HG03064 (cell line): Measurements from ENCODE around the gene CIRBP.

ENCODE experiments used
- ATAC-seq: cut with Tn5 transposase; IDR thresholded peaks from one replicate; pipeline ENCODE4 v1.9.1; 2021; ENCODE audit warnings: low read depth; ENCODE audit not compliant: unreplicated experiment

The CIRBP gene

DNA sequence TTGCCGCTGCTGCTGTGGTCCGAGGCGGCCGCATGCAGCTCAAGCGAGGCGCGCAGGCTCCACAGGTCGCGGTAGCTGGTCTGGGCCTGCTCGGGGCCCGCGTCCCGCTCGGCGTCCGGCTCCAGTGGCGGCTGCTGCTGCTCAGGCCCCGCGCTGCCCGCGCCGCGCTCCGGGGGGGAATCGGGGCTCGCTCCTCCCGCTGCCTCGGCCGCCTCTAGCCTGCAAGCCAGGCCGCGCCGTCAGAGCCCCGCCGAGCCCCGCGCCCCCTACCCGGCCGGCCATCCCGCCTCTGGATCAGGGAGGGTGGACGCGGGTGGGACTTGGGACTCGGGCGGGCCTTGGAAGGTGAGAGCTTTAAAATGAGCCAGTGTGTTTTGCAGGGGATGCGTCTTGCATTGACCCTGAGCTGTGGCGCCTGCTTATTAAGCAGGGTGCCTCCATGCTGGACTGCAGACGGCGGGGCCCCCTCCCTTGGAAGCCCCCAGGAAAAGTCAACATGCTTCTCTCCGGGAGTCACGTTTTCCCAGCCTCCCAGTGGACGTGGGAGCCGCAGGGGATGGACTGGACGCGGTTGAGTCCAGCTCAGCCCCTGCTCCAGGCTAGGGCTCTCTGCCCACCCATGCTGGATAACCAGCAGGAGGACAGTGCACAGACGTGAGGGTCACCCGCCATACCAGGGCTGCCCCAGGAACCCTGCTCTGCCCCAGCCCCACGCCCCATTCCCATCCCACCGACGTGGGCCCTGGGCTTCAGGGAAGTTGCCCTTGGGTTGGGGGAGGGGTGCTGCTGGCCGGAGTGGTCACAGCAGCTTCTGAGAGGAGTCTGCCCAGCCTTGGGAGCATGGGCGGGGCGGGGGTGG is 39.0 kb upstream of the CIRBP start:
- no peak for ATAC-seq

GRCh38 chr19:1230783-1231489 is 38.2 kb upstream of the CIRBP start:
- ATAC-seq, result no peak

- no peak for ATAC-seq
Observed at GRCh38 chr19:1231729-1232637, 37.1 kb upstream of the CIRBP start.

DNA sequence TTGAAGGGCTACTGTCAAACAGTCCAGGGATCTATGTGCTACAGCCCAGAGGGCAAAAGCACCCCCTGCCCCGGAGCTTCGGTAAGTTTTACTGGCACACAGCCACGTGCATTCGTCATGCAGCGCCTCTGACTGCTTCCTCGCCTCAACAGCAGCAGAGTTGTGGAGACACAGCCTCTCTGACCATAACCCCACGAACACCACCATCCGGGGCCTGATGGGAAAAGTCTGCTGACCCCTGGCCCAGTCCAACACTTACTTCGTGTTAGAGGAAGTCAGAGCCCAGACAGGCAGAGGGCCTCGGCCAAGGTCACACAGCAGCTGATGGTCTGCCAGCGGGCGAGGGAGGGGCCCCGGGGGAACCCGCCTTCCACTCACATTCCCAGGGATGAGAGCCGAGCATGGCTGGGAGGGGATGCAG is 36.5 kb upstream of the CIRBP start:
- no peak for ATAC-seq

- no peak for ATAC-seq
Observed at GRCh38 chr19:1233115-1233667, 35.9 kb upstream of the CIRBP start.

DNA sequence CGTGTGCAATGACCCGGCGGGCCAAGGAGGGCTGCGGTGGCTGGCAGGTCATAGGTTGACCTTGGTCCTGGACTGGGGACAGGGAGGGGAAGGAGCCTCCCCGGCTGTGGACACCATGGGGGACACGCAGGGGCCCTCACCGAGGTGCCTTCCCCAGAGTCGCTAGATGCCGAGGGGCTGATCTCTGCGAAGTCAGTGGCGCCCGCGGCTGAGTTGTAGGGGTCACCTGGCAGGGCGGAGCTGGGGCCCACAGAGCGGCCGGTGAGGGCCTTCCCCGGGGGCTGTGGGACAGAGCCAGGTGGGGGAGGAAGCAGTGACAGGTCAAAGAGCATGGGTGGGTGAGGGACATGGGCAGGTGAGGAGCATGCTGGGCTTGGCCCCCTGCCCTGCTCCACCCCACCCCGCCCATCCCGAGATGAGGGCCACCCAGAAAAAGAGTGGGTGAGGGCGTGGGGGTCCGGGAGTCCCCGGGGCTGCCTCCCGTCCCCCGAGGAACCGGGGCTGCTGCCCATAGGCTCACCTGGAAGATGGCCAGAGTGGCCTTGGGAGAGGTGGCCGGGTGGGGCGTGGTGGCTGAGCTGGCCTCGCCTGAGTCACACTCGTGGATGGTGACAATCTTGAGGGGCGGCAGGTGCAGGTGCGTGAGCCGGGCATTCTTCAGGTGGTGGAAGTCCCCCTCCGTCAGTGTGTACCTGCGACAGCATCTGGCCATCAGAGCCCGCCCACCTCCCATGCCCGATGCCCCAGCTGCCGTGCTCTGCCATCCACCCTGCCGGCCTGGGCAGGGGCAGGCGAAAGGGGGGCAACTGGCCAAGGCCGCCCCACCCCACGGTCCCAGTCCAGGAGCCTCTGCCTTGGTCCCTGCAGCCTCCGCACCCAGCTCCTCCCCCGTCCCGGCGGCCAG is 34.8 kb upstream of the CIRBP start:
- ATAC-seq, result no peak

- ATAC-seq, result no peak
Observed at GRCh38 chr19:1234955-1235380, 34.2 kb upstream of the CIRBP start.

DNA sequence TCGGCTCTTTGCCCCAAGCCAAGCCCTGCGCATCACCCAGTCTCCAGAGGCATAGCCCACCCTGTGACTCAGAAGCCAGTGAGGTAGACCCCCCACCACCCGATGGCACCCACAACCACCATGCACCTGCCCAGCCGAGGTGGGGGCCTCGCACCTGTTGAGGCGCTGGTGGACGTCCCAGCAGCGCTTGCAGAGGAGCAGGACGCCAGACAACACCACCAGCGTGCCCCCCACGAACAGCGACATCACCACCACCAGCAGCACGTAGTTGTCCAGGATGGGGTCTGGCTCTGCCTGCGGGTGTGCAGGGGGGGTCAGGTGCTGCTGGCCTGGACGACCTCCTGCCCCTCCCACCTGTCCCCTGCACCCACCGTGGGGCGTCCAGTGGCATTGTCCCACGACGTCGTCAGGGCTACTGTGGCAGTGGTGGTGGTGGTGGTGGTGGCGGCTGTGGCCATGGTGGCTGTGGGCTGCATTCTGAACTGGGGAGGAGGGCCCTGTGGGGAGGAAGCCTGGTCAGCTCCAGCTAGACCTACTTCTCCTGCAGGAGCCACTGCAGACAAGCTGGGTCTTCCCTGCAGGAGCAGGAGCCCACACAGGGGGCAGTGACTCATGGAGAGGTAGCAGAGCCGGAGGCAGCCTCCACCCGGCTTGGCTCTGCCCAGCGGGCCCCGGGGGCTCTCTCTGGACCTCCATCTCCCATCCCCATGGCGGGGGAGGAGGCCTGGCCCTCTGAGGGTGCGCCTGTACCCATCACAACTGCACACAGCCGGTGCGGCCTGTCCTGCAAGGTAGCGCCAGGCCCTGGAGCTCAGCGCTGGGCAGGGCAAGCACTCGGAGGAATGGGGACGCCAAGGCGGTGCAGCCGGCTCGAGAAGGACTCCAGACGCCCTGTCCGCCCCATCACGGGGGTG is 33.2 kb upstream of the CIRBP start:
- no peak for ATAC-seq

DNA sequence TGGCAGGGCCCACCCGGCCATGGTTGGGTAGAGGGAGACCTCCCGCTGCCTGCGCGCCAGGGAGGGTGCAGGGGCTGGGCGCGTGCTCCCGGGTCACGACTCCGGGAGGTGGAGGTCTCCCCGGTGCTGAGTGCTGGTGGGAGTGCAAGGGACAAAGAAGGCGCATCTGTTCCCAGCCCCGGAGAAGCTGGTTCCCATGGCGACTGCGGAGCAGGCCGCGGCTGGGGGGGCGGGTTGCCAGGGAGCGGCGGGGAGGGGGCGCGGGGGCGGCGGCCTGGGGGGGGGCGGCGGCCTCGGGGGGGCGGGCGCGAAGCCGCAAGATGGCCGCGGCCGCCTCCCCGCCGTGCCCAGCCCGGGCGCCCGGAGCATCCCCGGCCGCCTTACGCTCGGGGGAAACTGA is 32.6 kb upstream of the CIRBP start:
- no peak for ATAC-seq

DNA sequence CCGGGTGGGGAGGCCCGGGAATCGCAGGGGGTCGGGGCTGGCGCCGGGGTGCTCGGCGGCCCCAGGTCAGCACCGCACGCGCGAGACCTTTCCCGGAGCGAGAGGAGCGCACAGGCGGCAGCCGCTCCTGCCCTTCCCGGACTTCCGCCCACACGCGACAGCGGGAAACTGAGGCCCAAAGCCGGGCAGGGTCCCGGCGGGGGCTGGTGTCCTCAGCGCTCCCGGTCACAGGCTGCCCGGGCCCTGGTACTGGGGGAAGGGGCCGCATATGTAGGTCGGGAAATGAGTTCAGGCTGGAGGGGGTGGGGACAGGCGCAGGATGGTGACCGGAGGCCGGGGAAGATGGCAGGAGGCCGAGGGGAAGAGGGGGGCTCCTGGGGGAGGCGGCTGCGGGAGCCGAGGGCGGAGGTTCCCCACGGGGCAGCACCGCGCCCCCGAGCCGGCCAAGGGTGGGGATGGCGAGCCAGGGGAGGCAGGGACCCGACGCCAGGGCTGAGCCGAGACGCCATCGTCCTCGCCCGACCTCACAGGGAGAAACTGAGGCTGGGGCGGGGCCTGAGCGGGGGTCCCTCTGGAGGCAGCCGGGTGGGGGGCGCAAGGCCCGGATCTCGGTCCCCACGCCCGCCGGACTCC is 32.0 kb upstream of the CIRBP start:
- no peak for ATAC-seq

GRCh38 chr19:1237754-1238368 is 31.3 kb upstream of the CIRBP start, which contains the start of gene CBARP:
TSS of gene CBARP (minus strand) at chr19:1238005. CDS start at chr19:1236100, 1,905 bp downstream.
- ATAC-seq, result no peak

GRCh38 chr19:1238369-1239303 is 30.5 kb upstream of the CIRBP start:
- ATAC-seq, result no peak

- no peak for ATAC-seq
Observed at GRCh38 chr19:1239420-1239795, 29.7 kb upstream of the CIRBP start.

DNA sequence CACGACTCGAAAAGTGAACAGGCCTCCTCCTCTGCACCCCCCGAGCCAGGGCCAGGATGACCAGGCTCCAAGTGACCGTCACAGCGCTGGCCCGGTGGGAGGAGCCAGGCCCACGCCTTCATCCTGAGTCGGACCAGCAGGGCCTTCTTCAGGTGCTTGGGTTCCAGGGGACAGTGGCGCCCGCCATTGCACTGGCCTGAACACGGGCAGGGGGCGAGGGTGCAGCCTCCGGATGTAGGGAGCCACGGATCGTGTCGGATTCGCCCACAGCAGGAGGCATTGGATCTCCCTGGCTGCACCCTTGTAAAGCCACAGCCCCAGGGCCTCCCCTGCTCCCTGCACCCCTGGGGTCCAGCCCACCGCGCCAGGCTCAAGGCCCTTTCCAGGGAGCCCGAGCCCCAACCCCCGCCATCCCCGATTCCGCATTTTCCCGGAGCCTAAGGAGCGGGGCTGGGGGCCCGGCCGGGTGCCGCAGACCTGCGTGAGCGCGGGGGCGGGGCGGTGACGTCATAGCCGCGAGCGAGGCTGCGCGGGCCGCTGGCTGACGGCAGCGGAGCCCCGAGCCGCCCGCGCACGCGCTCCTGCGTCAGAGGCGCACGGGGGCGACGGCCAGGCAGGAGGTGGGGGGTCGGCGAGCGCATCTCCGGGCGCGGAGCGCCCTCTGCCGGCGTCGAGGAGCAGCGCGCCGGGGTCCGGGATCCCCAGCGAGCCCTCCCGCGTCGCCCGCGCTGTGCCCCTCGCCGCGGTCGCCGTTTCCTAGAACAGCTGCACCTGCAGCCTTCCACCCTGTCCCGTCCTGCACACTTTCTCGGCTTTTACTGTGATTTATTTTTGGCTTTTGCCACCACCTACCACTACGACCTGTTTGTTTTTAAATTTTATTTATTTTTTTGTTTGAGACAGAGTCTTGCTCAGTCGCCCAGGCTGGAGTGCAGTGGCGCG is 29.1 kb upstream of the CIRBP start:
- no peak for ATAC-seq

DNA sequence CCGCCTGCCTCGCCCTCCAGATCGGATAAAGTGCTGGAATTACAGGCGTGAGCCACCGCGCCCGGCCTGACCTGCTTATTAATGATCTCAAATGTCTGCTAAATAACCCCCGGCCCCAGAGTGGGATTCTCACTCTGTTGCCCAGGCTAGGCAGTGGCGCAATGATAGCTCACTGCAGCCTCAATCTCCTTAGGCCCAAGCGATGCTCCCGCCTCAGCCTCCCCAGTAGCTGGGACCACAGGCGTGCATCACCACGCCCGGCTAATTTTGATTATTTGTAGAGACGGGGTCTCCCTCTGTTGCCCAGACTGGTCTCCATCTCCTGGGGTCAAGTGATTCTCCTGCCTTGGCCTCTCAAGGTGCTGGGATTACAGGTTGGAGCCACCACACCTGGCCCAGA is 28.2 kb upstream of the CIRBP start:
- no peak for ATAC-seq
